ENCODE results near the gene NGEF.

GRCh38 chr2:232859385-232859916 lies 153.6 kb downstream of the NGEF start:
- TF ChIP-seq POLR2A (conservative IDR thresholded peaks at IDR 0.05) = no peak
- TF ChIP-seq EP300 (IDR thresholded peaks at IDR 0.05; ENCODE audit: low read length) = no peak
- no peak for TF ChIP-seq ZBTB33 (CRISPR knock-in tag; IDR thresholded peaks at IDR 0.05)
- TF ChIP-seq NR3C1 (CRISPR knock-in tag; IDR thresholded peaks at IDR 0.05) = no peak
- no peak for TF ChIP-seq USF2 (CRISPR knock-in tag; IDR thresholded peaks at IDR 0.05)
- TF ChIP-seq ZNF77 (CRISPR knock-in tag; IDR thresholded peaks at IDR 0.05) = no peak
- no peak for TF ChIP-seq RAD21 (CRISPR knock-in tag; conservative IDR thresholded peaks at IDR 0.05 in 1 of 2, IDR thresholded peaks at IDR 0.05 in 1 of 2)

Measured in K562 (cell line).